Testis (tissue), 3 donors: ENCODE measurements around the gene MYO7B. TPM values are rescaled to one million over a fixed set of nuclear protein-coding genes. Genes with fewer than 3 reads are reported as not detected.

Experiments used
- DNase-seq: peaks from one replicate; pipeline ENCODE4 v3.0.0-alpha.2; 2019
- H3K27ac ChIP-seq, 2 donors: fragments of 200-600 bp; sonication (generic); one replicate each; pipeline ENCODE4 v1.5.1; 2019
- H3K27me3 ChIP-seq: fragments of 200-600 bp; sonication (generic); one replicate; pipeline ENCODE4 v1.5.1; 2019
- H3K36me3 ChIP-seq: fragments of 200-600 bp; sonication (generic); one replicate; pipeline ENCODE4 v1.5.1; 2017; ENCODE audit warnings: low read depth; ENCODE audit errors: missing control alignments
- H3K4me1 ChIP-seq: fragments of 200-600 bp; sonication (generic); one replicate; pipeline ENCODE4 v1.5.1; 2019
- H3K4me3 ChIP-seq, 2 donors: fragments of 200-600 bp; sonication (generic); one replicate each; pipeline ENCODE4 v1.5.1; 2017 to 2019
- H3K9me3 ChIP-seq: fragments of 200-600 bp; sonication (generic); one replicate; pipeline ENCODE4 v1.5.1; 2017
- CTCF ChIP-seq, 3 experiments: fragments of 450-650 bp in 2 of 3; fragments of 200-600 bp in 1 of 3; sonication (generic) in 1 of 3; IDR thresholded peaks; one replicate each; pipeline ENCODE4 v1.5.1; 2016 to 2019; ENCODE audit warnings: antibody characterized with exemption in 3 of 3, mild to moderate bottlenecking in 2 of 3, moderate library complexity in 1 of 3
- POLR2A ChIP-seq: fragments of 450-650 bp; IDR thresholded peaks from one replicate; pipeline ENCODE4 v1.6.1; 2017; ENCODE audit warnings: antibody characterized with exemption, mild to moderate bottlenecking, moderate library complexity
- WGBS, 2 donors: methylation state at CpG; one replicate each; pipeline ENCODE4 v1.1.5; 2018; 5-methylcytosine and 5-hydroxymethylcytosine counted together
- intact Hi-C: fragments of 100-400 bp; cut with DNase I; formaldehyde crosslinking; loops from one replicate; pipeline ENCODE4 v1.15.1; 2023; ENCODE audit warnings: low total_unique reads
- polyA plus RNA-seq: library from polyadenylated mRNA; stranded (reverse); fragments of 350-450 nt; fragmentation: Illumina TruSeq; extraction: RNeasy Lipid Tissue Mini Kit (QIAGEN cat#74804); gene quantifications from one replicate; pipeline ENCODE4 v1.2.3, GENCODE V29; 2014; ENCODE audit warnings: low read depth, low replicate concordance; ENCODE audit not compliant: insufficient read depth
- total RNA-seq, 2 donors: library from RNA; depleted of rRNA; stranded (reverse); fragments of >200 nt; gene quantifications; one replicate each; pipeline ENCODE4 v1.2.3, GENCODE V29; 2016

The MYO7B gene
- total and polyA plus RNA-seq, 3 donors from 2014 or later, result 3.6 to 5.6 (median 4.2) TPM

GRCh38 chr2:127630096-127630863 lies 94.8 kb downstream of the MYO7B start:
- Histone ChIP-seq H3K27ac (no peak overlapping the region), H3K4me1 (peaks cover 2% of the 10 kb centered on the region)
- intact Hi-C loops, result no loop called here

GRCh38 chr2:127630864-127631540 lies 95.5 kb downstream of the MYO7B start:
- DNase-seq, result no peak
- TF ChIP-seq POLR2A, result no peak
- no peak for TF ChIP-seq CTCF (IDR thresholded peaks at IDR 0.05)
- H3K9me3 ChIP-seq, result no peaks in the 10 kb centered on the region
- intact Hi-C loops, result no loop called here
- H3K27ac ChIP-seq, result no peak overlapping the region
- peaks cover 2% of the 10 kb centered on the region for H3K4me1 ChIP-seq
- H3K36me3 ChIP-seq, result no peaks in the 10 kb centered on the region
- no peak overlapping the region for H3K4me3 ChIP-seq
- H3K27me3 ChIP-seq, result no peaks in the 10 kb centered on the region
- WGBS, 2 donors, result 90 to 94% methylated on average over 19 to 25 of the region's 25 CpGs

More at GRCh38 chr2:127630096-127630863, 94.8 kb downstream of the MYO7B start:
- 84 to 91% methylated on average over 6 to 10 of the region's 10 CpGs for WGBS, 2 donors
- Histone ChIP-seq H3K4me3 (no peak overlapping the region), H3K36me3 (no peaks in the 10 kb centered on the region), H3K9me3 (no peaks in the 10 kb centered on the region), H3K27me3 (no peaks in the 10 kb centered on the region)
- no peak for DNase-seq
- TF ChIP-seq CTCF (IDR thresholded peaks at IDR 0.05), result no peak
- TF ChIP-seq POLR2A, result no peak

- no peaks in the 10 kb centered on the region for H3K27me3 ChIP-seq
- H3K36me3 ChIP-seq, result no peaks in the 10 kb centered on the region
- H3K9me3 ChIP-seq, result no peaks in the 10 kb centered on the region
- DNase-seq, result no peak
- H3K4me1 ChIP-seq, result peaks cover 2% of the 10 kb centered on the region
- TF ChIP-seq CTCF (IDR thresholded peaks at IDR 0.05) (no peak), POLR2A (no peak)
- intact Hi-C loops, result no loop called here
- H3K27ac ChIP-seq, result no peak overlapping the region
- 95% methylated on average over 12 of the region's 16 CpGs; no CpG with 5 or more reads in 1 of the 2 donors for WGBS, 2 donors
- H3K4me3 ChIP-seq, result no peak overlapping the region
Measured at GRCh38 chr2:127631541-127631996, 96.1 kb downstream of the MYO7B start.

DNA sequence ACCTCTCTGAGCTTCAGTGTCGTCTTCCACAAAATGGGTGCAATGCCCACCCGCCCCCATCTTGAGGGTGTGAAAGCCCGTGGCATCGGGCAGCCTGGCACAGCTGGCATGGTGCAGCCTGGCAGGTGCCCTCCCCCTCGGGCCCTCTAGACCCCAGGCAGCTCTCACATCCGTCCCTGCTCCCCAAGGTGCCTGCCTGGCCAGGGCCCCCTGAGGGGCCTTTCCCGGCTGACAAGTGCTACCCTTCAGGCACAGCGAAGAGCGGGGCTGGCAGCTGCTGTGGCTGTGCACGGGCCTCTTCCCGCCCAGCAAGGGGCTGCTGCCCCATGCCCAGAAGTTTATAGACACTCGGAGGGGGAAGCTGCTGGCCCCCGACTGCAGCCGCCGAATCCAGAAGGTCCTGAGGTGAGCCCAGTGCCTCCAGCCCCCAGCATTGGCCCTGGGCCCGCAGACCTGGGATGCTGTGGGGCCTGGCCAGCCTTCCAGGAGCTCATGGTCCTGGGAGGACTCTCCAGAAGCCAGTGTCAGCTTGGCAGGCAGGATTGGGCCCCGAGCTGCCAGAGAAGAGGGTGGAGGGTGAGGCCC lies 96.6 kb downstream of the MYO7B start:
- WGBS, 2 donors, result 91% methylated on average over 17 of the region's 17 CpGs; no CpG with 5 or more reads in 1 of the 2 donors
- DNase-seq, result no peak
- TF ChIP-seq CTCF (IDR thresholded peaks at IDR 0.05), result no peak
- no peak for TF ChIP-seq POLR2A
- Histone ChIP-seq H3K27ac (no peak overlapping the region), H3K4me3 (no peak overlapping the region), H3K9me3 (no peaks in the 10 kb centered on the region), H3K36me3 (no peaks in the 10 kb centered on the region), H3K27me3 (no peaks in the 10 kb centered on the region), H3K4me1 (peaks cover 2% of the 10 kb centered on the region)
- intact Hi-C loops, result no loop called here
